Measurements from ENCODE around the gene MED14. TPM values are rescaled to one million over a fixed set of nuclear protein-coding genes. Genes with fewer than 3 reads are reported as not detected.

Gene MED14
- total RNA-seq, 4 donors from 2014 or later, result 33.1 to 102 (median 42.9) TPM

DNA sequence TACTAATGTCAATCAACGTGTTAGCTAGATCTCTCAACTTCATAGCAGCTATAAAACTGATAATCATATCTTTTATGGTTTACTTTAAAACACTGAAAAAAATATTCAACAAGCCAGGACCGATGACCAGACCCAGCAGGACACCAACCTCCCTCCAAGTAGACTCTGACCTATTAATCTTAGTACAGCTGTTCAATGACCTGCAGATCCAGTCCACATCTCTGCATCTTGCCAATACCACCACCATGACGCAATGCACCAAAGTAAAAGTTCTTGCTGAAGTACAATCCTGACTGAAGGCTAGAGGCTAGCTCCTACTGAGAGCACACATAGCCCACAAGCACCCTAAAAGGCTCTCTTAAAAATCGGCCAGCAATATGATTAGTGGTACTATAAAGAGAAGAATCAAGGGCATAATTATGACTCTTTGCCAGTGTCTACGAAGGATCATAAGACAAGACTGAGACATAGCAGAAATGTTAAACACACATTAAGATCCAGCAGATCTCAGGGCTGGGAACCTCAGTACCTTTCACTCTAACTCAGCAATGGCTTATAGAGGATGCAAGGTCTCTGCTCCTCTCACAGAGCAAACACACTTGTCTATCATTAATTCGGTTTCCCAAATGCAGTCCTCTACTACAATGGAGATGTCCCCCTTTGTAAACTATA, 7.6 kb downstream of the MED14 start:
- Histone ChIP-seq H3K27me3 (no peaks in the 10 kb centered on the region), H3K27ac (no peak overlapping the region), H3K9me3 (no peaks in the 10 kb centered on the region), H3K4me3 (no peak overlapping the region), H3K4me1 (peaks cover 2% of the 10 kb centered on the region), H3K36me3 (no peaks in the 10 kb centered on the region)
- no peak for DNase-seq (ENCODE audit: low spot score in 2 of 2)
- TF ChIP-seq POLR2A (IDR thresholded peaks at IDR 0.05), result no peak
- TF ChIP-seq, protein P1, sequence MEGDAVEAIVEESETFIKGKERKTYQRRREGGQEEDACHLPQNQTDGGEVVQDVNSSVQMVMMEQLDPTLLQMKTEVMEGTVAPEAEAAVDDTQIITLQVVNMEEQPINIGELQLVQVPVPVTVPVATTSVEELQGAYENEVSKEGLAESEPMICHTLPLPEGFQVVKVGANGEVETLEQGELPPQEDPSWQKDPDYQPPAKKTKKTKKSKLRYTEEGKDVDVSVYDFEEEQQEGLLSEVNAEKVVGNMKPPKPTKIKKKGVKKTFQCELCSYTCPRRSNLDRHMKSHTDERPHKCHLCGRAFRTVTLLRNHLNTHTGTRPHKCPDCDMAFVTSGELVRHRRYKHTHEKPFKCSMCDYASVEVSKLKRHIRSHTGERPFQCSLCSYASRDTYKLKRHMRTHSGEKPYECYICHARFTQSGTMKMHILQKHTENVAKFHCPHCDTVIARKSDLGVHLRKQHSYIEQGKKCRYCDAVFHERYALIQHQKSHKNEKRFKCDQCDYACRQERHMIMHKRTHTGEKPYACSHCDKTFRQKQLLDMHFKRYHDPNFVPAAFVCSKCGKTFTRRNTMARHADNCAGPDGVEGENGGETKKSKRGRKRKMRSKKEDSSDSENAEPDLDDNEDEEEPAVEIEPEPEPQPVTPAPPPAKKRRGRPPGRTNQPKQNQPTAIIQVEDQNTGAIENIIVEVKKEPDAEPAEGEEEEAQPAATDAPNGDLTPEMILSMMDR (IDR thresholded peaks at IDR 0.05), result no peak
- TF ChIP-seq EP300 (IDR thresholded peaks at IDR 0.05), result no peak
- TF ChIP-seq POLR2AphosphoS5 (IDR thresholded peaks at IDR 0.05), result no peak
- WGBS, result 85% methylated on average over 6 of the region's 6 CpGs

DNA sequence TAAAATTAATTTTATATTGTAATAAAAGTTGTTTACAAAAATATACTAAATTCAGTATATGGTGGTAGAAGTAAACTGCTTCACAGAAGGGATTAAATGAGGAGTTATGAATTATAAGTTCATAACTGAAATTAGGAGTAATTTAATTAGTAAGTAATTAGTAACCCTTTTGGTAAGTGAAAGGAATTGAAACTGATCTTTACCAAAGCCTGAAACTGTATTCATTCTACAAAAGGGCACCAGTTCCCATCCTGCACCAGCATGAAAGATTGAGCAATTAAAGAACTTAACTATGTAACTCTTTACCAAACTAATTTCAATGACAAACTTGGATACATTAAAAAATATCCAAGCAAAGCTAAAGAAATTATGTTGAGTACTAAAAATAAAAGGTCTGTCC, 8.2 kb downstream of the MED14 start:
- TF ChIP-seq POLR2A (IDR thresholded peaks at IDR 0.05), result no peak
- TF ChIP-seq, protein P1 (IDR thresholded peaks at IDR 0.05), result no peak
- no peak for TF ChIP-seq POLR2AphosphoS5 (IDR thresholded peaks at IDR 0.05)

DNA sequence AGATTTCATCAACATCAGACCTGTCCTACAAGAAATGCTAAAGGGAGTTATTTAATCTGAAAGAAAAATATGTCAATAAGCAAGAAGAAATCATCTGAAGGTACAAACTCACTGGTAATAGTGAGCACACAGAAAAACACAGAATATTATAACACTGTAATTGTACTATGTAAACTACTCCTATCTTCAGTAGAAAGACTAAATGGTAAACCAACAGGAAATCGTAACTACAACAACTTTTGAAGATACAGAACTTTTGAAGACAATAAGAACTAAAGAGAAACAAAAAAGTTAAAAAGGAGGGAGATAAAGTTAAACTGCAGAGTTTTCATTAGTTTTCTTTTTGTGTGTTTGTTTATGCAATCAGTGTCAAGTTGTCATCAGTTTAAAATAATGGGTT, 12.4 kb downstream of the MED14 start:
- H3K4me3 ChIP-seq, result no peak overlapping the region

More for the DNA sequence above, 8.2 kb downstream of the MED14 start:
- no peaks in the 10 kb centered on the region for H3K27me3 ChIP-seq
- H3K4me1 ChIP-seq, result no peaks in the 10 kb centered on the region
- no peaks in the 10 kb centered on the region for H3K36me3 ChIP-seq
- no peak overlapping the region for H3K27ac ChIP-seq
- H3K9me3 ChIP-seq, result no peaks in the 10 kb centered on the region
- H3K4me3 ChIP-seq, result no peak overlapping the region
- DNase-seq (ENCODE audit: low spot score in 2 of 2), result no peak

DNA sequence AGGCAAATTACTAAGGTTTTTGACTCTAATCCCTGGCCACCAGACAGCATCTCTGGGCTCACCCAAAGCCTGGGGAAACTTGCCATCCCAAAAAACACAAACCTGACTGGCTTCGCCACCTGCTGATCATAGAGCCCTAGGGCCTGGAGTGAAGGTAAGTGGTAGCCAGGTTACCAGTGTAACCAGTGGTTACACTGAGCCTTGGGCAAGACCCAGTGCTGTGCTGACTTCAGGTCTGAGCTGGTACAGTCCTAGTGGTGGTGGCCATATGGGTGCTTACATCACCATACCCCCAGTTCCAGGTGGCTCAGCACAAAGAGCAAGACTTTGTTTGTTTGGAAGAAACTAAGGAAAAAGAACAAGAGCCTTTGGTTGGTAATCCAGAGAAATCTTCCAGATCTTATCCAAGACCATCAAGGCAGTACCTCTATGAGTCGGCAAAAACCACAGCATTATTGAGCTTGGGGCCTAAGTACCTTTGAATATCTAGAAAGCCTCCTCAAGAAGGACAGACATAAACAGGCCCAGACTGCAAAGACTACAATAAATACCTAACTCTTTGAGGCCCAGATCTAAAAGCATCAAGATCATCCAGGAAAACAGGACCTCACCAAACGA, 13.7 kb downstream of the MED14 start:
- H3K27me3 ChIP-seq, result no peaks in the 10 kb centered on the region
- TF ChIP-seq POLR2AphosphoS5 (IDR thresholded peaks at IDR 0.05) (no peak), EP300 (IDR thresholded peaks at IDR 0.05) (no peak), POLR2A (IDR thresholded peaks at IDR 0.05) (no peak)
- TF ChIP-seq, protein P1 (IDR thresholded peaks at IDR 0.05), result no peak
- DNase-seq (ENCODE audit: low spot score in 2 of 2), result no peak
- 82% methylated on average over 3 of the region's 3 CpGs for WGBS
- no peak overlapping the region for H3K27ac ChIP-seq
- H3K9me3 ChIP-seq, result no peaks in the 10 kb centered on the region
- H3K4me3 ChIP-seq, result no peak overlapping the region
- H3K36me3 ChIP-seq, result no peaks in the 10 kb centered on the region
- H3K4me1 ChIP-seq, result no peaks in the 10 kb centered on the region

More for the DNA sequence above, 12.4 kb downstream of the MED14 start:
- no peaks in the 10 kb centered on the region for H3K9me3 ChIP-seq
- H3K36me3 ChIP-seq, result no peaks in the 10 kb centered on the region
- 91% methylated on average over 1 of the region's 1 CpG for WGBS
- H3K4me1 ChIP-seq, result no peaks in the 10 kb centered on the region
- H3K27ac ChIP-seq, result no peak overlapping the region
- H3K27me3 ChIP-seq, result no peaks in the 10 kb centered on the region
- DNase-seq (ENCODE audit: low spot score in 2 of 2), result no peak
- TF ChIP-seq POLR2AphosphoS5 (IDR thresholded peaks at IDR 0.05) (no peak), POLR2A (IDR thresholded peaks at IDR 0.05) (no peak), EP300 (IDR thresholded peaks at IDR 0.05) (no peak)
- TF ChIP-seq, protein P1 (IDR thresholded peaks at IDR 0.05), result no peak

DNA sequence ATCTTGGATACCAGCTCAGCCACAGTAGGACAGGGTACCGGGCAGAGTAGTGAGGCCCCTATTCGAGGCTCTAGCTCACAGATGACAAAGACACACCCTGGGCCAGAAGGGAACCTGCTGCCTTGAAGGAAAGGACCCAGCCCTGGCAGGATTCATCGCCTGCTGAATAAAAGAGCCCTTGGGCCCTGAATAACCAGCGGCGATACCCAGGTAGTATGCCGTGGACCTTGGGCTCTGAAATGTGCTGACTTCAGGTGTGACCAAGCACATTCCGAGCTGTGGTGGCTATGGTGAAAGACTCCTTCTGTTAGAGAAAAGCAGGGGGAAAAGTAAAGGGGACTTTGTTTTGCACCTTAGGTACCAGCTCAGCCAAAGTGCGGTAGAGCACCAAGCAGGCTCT, 14.6 kb downstream of the MED14 start:
- H3K27ac ChIP-seq, result no peak overlapping the region
- 91% methylated on average over 7 of the region's 8 CpGs for WGBS
- no peak overlapping the region for H3K4me3 ChIP-seq
- no peaks in the 10 kb centered on the region for H3K27me3 ChIP-seq
- H3K9me3 ChIP-seq, result no peaks in the 10 kb centered on the region
- H3K4me1 ChIP-seq, result no peaks in the 10 kb centered on the region
- no peak for DNase-seq (ENCODE audit: low spot score in 2 of 2)
- TF ChIP-seq, protein P1 (IDR thresholded peaks at IDR 0.05), result no peak
- TF ChIP-seq EP300 (IDR thresholded peaks at IDR 0.05) (no peak), POLR2AphosphoS5 (IDR thresholded peaks at IDR 0.05) (no peak), POLR2A (IDR thresholded peaks at IDR 0.05) (no peak)
- no peaks in the 10 kb centered on the region for H3K36me3 ChIP-seq
